Heart left ventricle (tissue), 16 donors: ENCODE results near the gene WFS1. TPM values are rescaled to one million over a fixed set of nuclear protein-coding genes. Genes with fewer than 3 reads are reported as not detected.

ENCODE experiments used
- ATAC-seq, 4 donors: fragments of 200-7000 bp; cut with Tn5 transposase; one replicate each; pipeline ENCODE4 v1.9.1; 2020 to 2022; ENCODE audit warnings: moderate library complexity in 4 of 4, mild to moderate bottlenecking in 3 of 4, moderate number of reproducible peaks in 1 of 4
- DNase-seq, 5 donors: peaks; one replicate each; pipeline ENCODE4 v3.0.0-alpha.2; 2020
- H3K27ac ChIP-seq, 12 donors: fragments of 200-600 bp; sonication (generic) in 4 of 12; one replicate each; pipeline versions ENCODE4 v1.5.0 to v1.8.0; 2016 to 2022; ENCODE audit warnings: mild to moderate bottlenecking in 2 of 12
- H3K27me3 ChIP-seq, 9 donors: fragments of 200-600 bp; sonication (generic) in 2 of 9; one replicate each; pipeline versions ENCODE4 v1.5.1 to v1.8.0; 2016 to 2022; ENCODE audit warnings: mild to moderate bottlenecking in 3 of 9
- H3K36me3 ChIP-seq, 9 donors: fragments of 200-600 bp; sonication (generic) in 2 of 9; one replicate each; pipeline versions ENCODE4 v1.5.0 to v1.8.0; 2018 to 2022; ENCODE audit warnings: mild to moderate bottlenecking in 2 of 9
- H3K4me1 ChIP-seq, 12 donors: fragments of 200-600 bp; sonication (generic) in 4 of 12; one replicate each; pipeline versions ENCODE4 v1.5.0 to v1.8.0; 2016 to 2022; ENCODE audit warnings: mild to moderate bottlenecking in 3 of 12
- H3K4me3 ChIP-seq, 12 donors: fragments of 200-600 bp; sonication (generic) in 4 of 12; one replicate each; pipeline versions ENCODE4 v1.5.0 to v1.8.0; 2017 to 2022; ENCODE audit warnings: mild to moderate bottlenecking in 9 of 12, moderate library complexity in 4 of 12
- H3K9me3 ChIP-seq, 12 donors: fragments of 200-600 bp; sonication (generic) in 4 of 12; one replicate each; pipeline versions ENCODE4 v1.5.0 to v1.8.0; 2016 to 2022; ENCODE audit warnings: mild to moderate bottlenecking in 1 of 12
- POLR2A ChIP-seq, 2 donors: fragments of 450-650 bp; IDR thresholded peaks; one replicate each; pipeline ENCODE4 v1.6.1; 2017; ENCODE audit warnings: antibody characterized with exemption in 2 of 2, mild to moderate bottlenecking in 2 of 2, moderate library complexity in 2 of 2
- WGBS, 4 donors: extraction: QIAGEN DNeasy Blood & Tissue Kit in 2 of 4; methylation state at CpG; one replicate each; pipeline versions ENCODE4 v1.1.5 to v1.1.7; 2013 to 2018; 5-methylcytosine and 5-hydroxymethylcytosine counted together
- intact Hi-C, 10 donors: fragments of 100-400 bp; cut with DNase I; formaldehyde crosslinking; loops; one replicate each; pipeline versions ENCODE4 v1.11.1 to v1.14.2; 2022
- polyA plus RNA-seq, 2 donors: library from polyadenylated mRNA; stranded (reverse); fragments of 200-250 nt; gene quantifications; one replicate each; pipeline ENCODE4 v1.2.3, GENCODE V29; 2013
- total RNA-seq, 9 donors: library from RNA; depleted of rRNA in 2 of 9; stranded (reverse); fragments of >200 nt in 2 of 9; fragmentation: NEBNext Ultra II Directional in 3 of 9; extraction: Animal tissue kit (Norgen Biotek cat#: 25700) in 3 of 9; gene quantifications; one replicate each; pipeline versions ENCODE4 v1.1.0 to v1.2.4, GENCODE V29; 2016 to 2023
- TF ChIP-seq, protein P1 (sequence below), 12 donors: fragments of 200-600 bp; sonication (generic) in 4 of 12; IDR thresholded peaks; one replicate each; pipeline versions ENCODE4 v1.5.0 to v1.8.0; 2018 to 2022; ENCODE audit warnings: antibody characterized with exemption in 12 of 12, mild to moderate bottlenecking in 5 of 12
- donor health status: ischemic (EF 13 %, LVEDD 7.1; RV severe dilation, severe dysfunction).
- donor health status: healthy with polysubstance abuse.
- donor health status: DM: no; HTN: yes; CAD: no.
- donor health status: DM: no; HTN: no; CAD: no.
- donor health status: ischemic (EF 25% LVEDD 6.9; RV normal size, moderate dysfunction).
- donor health status: ischemic (EF 25% LVEDD 5.7; RV mildly dilated, moderate dysfunction).
- donor health status: healthy.
- donor health status: DM: yes; HTN: yes; CAD: no.
- donor health status: ischemic (EF 35%, LVEDD 5.7; RV mildly dilated, moderate dysfunction).
- donor health status: nonischemic (EF 11% LVEDD 7.7; RV severe dilation, severe dysfunction).
- donor health status: DM: yes; HTN: yes; CAD: no.
- donor health status: PGD.
- donor health status: ischemic (EF 29% LVEDD 5.4; RV normal size, mild dysfunction).
- donor health status: nonischemic (EF 23%, LVEDD 6.1; RV moderate dilation, normal function).

The WFS1 gene
- total and polyA plus RNA-seq, 11 donors: 44.8 to 202 (median 73.2) TPM

- Histone ChIP-seq H3K4me1 (no peaks in the 10 kb centered on the region), H3K4me3 (no peak overlapping the region), H3K36me3 (peaks cover 0 to 95% (median 69%) of the 10 kb centered on the region in 9 donors), H3K27me3 (no peaks in the 10 kb centered on the region), H3K27ac (no peak overlapping the region), H3K9me3 (no peaks in the 10 kb centered on the region)
- WGBS, 4 donors: 85 to 91% (median 89%) methylated on average over 15 of the region's 15 CpGs
- ATAC-seq (no peak), DNase-seq (no peak)
- TF ChIP-seq, protein P1, sequence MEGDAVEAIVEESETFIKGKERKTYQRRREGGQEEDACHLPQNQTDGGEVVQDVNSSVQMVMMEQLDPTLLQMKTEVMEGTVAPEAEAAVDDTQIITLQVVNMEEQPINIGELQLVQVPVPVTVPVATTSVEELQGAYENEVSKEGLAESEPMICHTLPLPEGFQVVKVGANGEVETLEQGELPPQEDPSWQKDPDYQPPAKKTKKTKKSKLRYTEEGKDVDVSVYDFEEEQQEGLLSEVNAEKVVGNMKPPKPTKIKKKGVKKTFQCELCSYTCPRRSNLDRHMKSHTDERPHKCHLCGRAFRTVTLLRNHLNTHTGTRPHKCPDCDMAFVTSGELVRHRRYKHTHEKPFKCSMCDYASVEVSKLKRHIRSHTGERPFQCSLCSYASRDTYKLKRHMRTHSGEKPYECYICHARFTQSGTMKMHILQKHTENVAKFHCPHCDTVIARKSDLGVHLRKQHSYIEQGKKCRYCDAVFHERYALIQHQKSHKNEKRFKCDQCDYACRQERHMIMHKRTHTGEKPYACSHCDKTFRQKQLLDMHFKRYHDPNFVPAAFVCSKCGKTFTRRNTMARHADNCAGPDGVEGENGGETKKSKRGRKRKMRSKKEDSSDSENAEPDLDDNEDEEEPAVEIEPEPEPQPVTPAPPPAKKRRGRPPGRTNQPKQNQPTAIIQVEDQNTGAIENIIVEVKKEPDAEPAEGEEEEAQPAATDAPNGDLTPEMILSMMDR (IDR thresholded peaks at IDR 0.05): no peak
- no peak for TF ChIP-seq POLR2A (IDR thresholded peaks at IDR 0.05)
- intact Hi-C loops: no loop called here
Measured at GRCh38 chr4:6297266-6297815, 27.7 kb downstream of the WFS1 start.

- WGBS, 4 donors: 79 to 89% (median 85%) methylated on average over 13 of the region's 13 CpGs
- no peak overlapping the region for H3K27ac ChIP-seq
- DNase-seq (peak in 1 of 5 donors; percentile 36), ATAC-seq (no peak)
- TF ChIP-seq POLR2A (IDR thresholded peaks at IDR 0.05): no peak
- TF ChIP-seq, protein P1 (IDR thresholded peaks at IDR 0.05): no peak
- no peaks in the 10 kb centered on the region for H3K27me3 ChIP-seq
- no peaks in the 10 kb centered on the region for H3K4me1 ChIP-seq
- intact Hi-C loops: no loop called here
- H3K36me3 ChIP-seq: peaks cover 0 to 95% (median 70%) of the 10 kb centered on the region in 9 donors
- H3K9me3 ChIP-seq: no peaks in the 10 kb centered on the region
- no peak overlapping the region for H3K4me3 ChIP-seq
Measured at GRCh38 chr4:6298035-6298434, 28.4 kb downstream of the WFS1 start.

DNA sequence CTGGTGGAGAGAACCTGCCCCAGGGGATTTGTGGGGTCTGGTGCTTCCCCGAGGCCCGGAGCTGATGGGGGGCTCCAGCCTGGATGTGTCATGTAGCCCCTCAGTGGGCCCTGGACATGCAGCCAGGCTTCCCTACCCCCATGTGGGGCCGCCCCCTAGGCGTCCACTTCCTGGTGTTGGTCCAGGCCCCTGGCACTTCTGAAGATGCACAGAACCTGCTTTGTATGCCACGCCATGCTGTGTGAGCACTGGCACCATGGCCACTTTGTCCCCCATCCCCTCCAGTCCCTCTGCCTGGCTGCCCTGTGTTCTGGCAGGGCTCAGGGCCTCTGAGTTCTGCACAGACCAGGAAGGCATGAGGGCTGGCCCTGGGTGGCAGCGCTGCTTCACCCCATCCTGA lies 29.2 kb downstream of the WFS1 start:
- Histone ChIP-seq H3K4me3 (no peak overlapping the region), H3K36me3 (peaks cover 0 to 95% (median 70%) of the 10 kb centered on the region in 9 donors), H3K4me1 (no peaks in the 10 kb centered on the region), H3K27ac (no peak overlapping the region), H3K9me3 (no peaks in the 10 kb centered on the region), H3K27me3 (no peaks in the 10 kb centered on the region)
- intact Hi-C loops: no loop called here
- DNase-seq (peak in 1 of 5 donors; percentile 47), ATAC-seq (no peak)
- 90 to 93% (median 92%) methylated on average over 2 to 6 of the region's 6 CpGs for WGBS, 4 donors
- TF ChIP-seq, protein P1 (IDR thresholded peaks at IDR 0.05): no peak
- TF ChIP-seq POLR2A (IDR thresholded peaks at IDR 0.05): no peak

- intact Hi-C loops: no loop called here
- Histone ChIP-seq H3K4me3 (no peak overlapping the region), H3K27me3 (no peaks in the 10 kb centered on the region), H3K36me3 (peaks cover 0 to 92% (median 72%) of the 10 kb centered on the region in 9 donors), H3K9me3 (no peaks in the 10 kb centered on the region), H3K4me1 (no peaks in the 10 kb centered on the region), H3K27ac (no peak overlapping the region)
- ATAC-seq: no peak
- DNase-seq: peak in 1 of 5 donors; percentile 33
- WGBS, 4 donors: 89 to 95% (median 91%) methylated on average over 12 of the region's 12 CpGs
- TF ChIP-seq POLR2A (IDR thresholded peaks at IDR 0.05): no peak
- TF ChIP-seq, protein P1 (IDR thresholded peaks at IDR 0.05): no peak
Measured at GRCh38 chr4:6299875-6300274, 30.2 kb downstream of the WFS1 start.
